ENCODE measurements around the gene OR9K2.
"Not testable (repeated sequence)": the region's sequence is repeated elsewhere in the genome, so short reads cannot be mapped to it uniquely, and the experiment has no call there.

The OR9K2 gene

GRCh38 chr12:55132816-55133215, 6.6 kb downstream of the OR9K2 start:
- WGBS, 2 donors (ENCODE audit: extremely low coverage in 2 of 2, insufficient read length in 2 of 2, insufficient replicate concordance in 1 of 2), result no CpG with 5 or more reads among the region's 1 CpG
- Histone ChIP-seq H4K8ac (ENCODE audit: low read depth, low read length) (no peak overlapping the region), H3K4me2 (ENCODE audit: insufficient read depth, low read length, poor library complexity, severe bottlenecking) (no peak overlapping the region), H2BK120ac (ENCODE audit: low read depth, low read length) (no peak overlapping the region), H3K27ac (replicated peaks; ENCODE audit: low read length) (no peak overlapping the region), H3K18ac (ENCODE audit: low read length) (no peak overlapping the region), H3K4me1 (ENCODE audit: control insufficient read depth in 2 of 2, insufficient read depth in 1 of 2, low read depth in 1 of 2, low read length in 2 of 2) (no peaks in the 10 kb centered on the region), H3K14ac (ENCODE audit: low read length) (no peak overlapping the region), H3K79me1 (ENCODE audit: low read depth, low read length) (no peaks in the 10 kb centered on the region), H3K27me3 (ENCODE audit: control insufficient read depth in 3 of 3, insufficient read depth in 3 of 3, low read depth in 1 of 3, low read length in 3 of 3) (no peaks in the 10 kb centered on the region), H2BK5ac (ENCODE audit: low read length) (no peak overlapping the region), H3K36me3 (replicated peaks in 1 of 2; ENCODE audit: control insufficient read depth in 2 of 2, insufficient read depth in 2 of 2, low read length in 2 of 2) (no peaks in the 10 kb centered on the region), H2AK5ac (ENCODE audit: low read depth, low read length) (no peak overlapping the region), H3K9ac (ENCODE audit: low read depth, low read length, poor library complexity) (no peak overlapping the region), H2BK12ac (ENCODE audit: low read length) (no peak overlapping the region), H3K4ac (ENCODE audit: low read length) (no peak overlapping the region), H3K9me3 (replicated peaks in 1 of 2; ENCODE audit: control insufficient read depth in 2 of 2, insufficient read depth in 1 of 2, low read depth in 1 of 2, low read length in 2 of 2) (no peaks in the 10 kb centered on the region), H2AFZ (ENCODE audit: low read length) (no peak overlapping the region), H3K23ac (ENCODE audit: low read depth, low read length, poor library complexity) (no peak overlapping the region), H3K4me3 (ENCODE audit: low read length in 2 of 2) (no peak overlapping the region), H2BK15ac (ENCODE audit: low read length) (no peak overlapping the region), H4K91ac (ENCODE audit: low read depth, low read length, poor library complexity) (no peak overlapping the region)
- no peak for DNase-seq (ENCODE audit: low spot score)

GRCh38 chr12:55142669-55143565, 16.7 kb downstream of the OR9K2 start:
- no peak overlapping the region for H3K14ac ChIP-seq (ENCODE audit: low read length)
- H3K27ac ChIP-seq (replicated peaks; ENCODE audit: low read length), result no peak overlapping the region
- no peak overlapping the region for H2BK15ac ChIP-seq (ENCODE audit: low read length)
- no peak overlapping the region for H2AFZ ChIP-seq (ENCODE audit: low read length)
- no peak overlapping the region for H3K4me3 ChIP-seq (ENCODE audit: low read length in 2 of 2)
- no peaks in the 10 kb centered on the region for H3K27me3 ChIP-seq (ENCODE audit: control insufficient read depth in 3 of 3, insufficient read depth in 3 of 3, low read depth in 1 of 3, low read length in 3 of 3)
- no peak overlapping the region for H3K23ac ChIP-seq (ENCODE audit: low read depth, low read length, poor library complexity)
- no CpG with 5 or more reads among the region's 3 CpGs for WGBS, 2 donors (ENCODE audit: extremely low coverage in 2 of 2, insufficient read length in 2 of 2, insufficient replicate concordance in 1 of 2)
- H3K18ac ChIP-seq (ENCODE audit: low read length), result no peak overlapping the region
- no peak overlapping the region for H3K4ac ChIP-seq (ENCODE audit: low read length)
- no peak overlapping the region for H2BK5ac ChIP-seq (ENCODE audit: low read length)
- no peaks in the 10 kb centered on the region for H3K4me1 ChIP-seq (ENCODE audit: control insufficient read depth in 2 of 2, insufficient read depth in 1 of 2, low read depth in 1 of 2, low read length in 2 of 2)
- no peak overlapping the region for H3K4me2 ChIP-seq (ENCODE audit: insufficient read depth, low read length, poor library complexity, severe bottlenecking)
- H4K91ac ChIP-seq (ENCODE audit: low read depth, low read length, poor library complexity), result no peak overlapping the region
- H3K79me1 ChIP-seq (ENCODE audit: low read depth, low read length), result no peaks in the 10 kb centered on the region
- H2BK12ac ChIP-seq (ENCODE audit: low read length), result no peak overlapping the region
- H2BK120ac ChIP-seq (ENCODE audit: low read depth, low read length), result no peak overlapping the region
- no peaks in the 10 kb centered on the region for H3K36me3 ChIP-seq (replicated peaks in 1 of 2; ENCODE audit: control insufficient read depth in 2 of 2, insufficient read depth in 2 of 2, low read length in 2 of 2)
- DNase-seq (ENCODE audit: low spot score), result peak; percentile 35
- no peak overlapping the region for H2AK5ac ChIP-seq (ENCODE audit: low read depth, low read length)
- no peaks in the 10 kb centered on the region for H3K9me3 ChIP-seq (replicated peaks in 1 of 2; ENCODE audit: control insufficient read depth in 2 of 2, insufficient read depth in 1 of 2, low read depth in 1 of 2, low read length in 2 of 2)
- H4K8ac ChIP-seq (ENCODE audit: low read depth, low read length), result no peak overlapping the region
- H3K9ac ChIP-seq (ENCODE audit: low read depth, low read length, poor library complexity), result no peak overlapping the region

GRCh38 chr12:55143566-55143870, 17.3 kb downstream of the OR9K2 start:
- H2AK5ac ChIP-seq (ENCODE audit: low read depth, low read length), result no peak overlapping the region

GRCh38 chr12:55167010-55167640, 40.9 kb downstream of the OR9K2 start:
- not testable (repeated sequence) for H3K27me3 ChIP-seq (ENCODE audit: control insufficient read depth in 3 of 3, insufficient read depth in 3 of 3, low read depth in 1 of 3, low read length in 3 of 3); H2BK120ac ChIP-seq (ENCODE audit: low read depth, low read length); DNase-seq (ENCODE audit: low spot score); H4K8ac ChIP-seq (ENCODE audit: low read depth, low read length); H3K4me2 ChIP-seq (ENCODE audit: insufficient read depth, low read length, poor library complexity, severe bottlenecking); H3K14ac ChIP-seq (ENCODE audit: low read length); H3K27ac ChIP-seq (replicated peaks; ENCODE audit: low read length); H3K79me1 ChIP-seq (ENCODE audit: low read depth, low read length); H3K4me3 ChIP-seq (ENCODE audit: low read length in 2 of 2); H3K4ac ChIP-seq (ENCODE audit: low read length); H2AFZ ChIP-seq (ENCODE audit: low read length); H3K4me1 ChIP-seq (ENCODE audit: control insufficient read depth in 2 of 2, insufficient read depth in 1 of 2, low read depth in 1 of 2, low read length in 2 of 2); H2BK12ac ChIP-seq (ENCODE audit: low read length); H2BK15ac ChIP-seq (ENCODE audit: low read length); H3K9ac ChIP-seq (ENCODE audit: low read depth, low read length, poor library complexity); H2BK5ac ChIP-seq (ENCODE audit: low read length); H3K18ac ChIP-seq (ENCODE audit: low read length); H2AK5ac ChIP-seq (ENCODE audit: low read depth, low read length); H3K23ac ChIP-seq (ENCODE audit: low read depth, low read length, poor library complexity); H3K36me3 ChIP-seq (replicated peaks in 1 of 2; ENCODE audit: control insufficient read depth in 2 of 2, insufficient read depth in 2 of 2, low read length in 2 of 2); H3K9me3 ChIP-seq (replicated peaks in 1 of 2; ENCODE audit: control insufficient read depth in 2 of 2, insufficient read depth in 1 of 2, low read depth in 1 of 2, low read length in 2 of 2); H4K91ac ChIP-seq (ENCODE audit: low read depth, low read length, poor library complexity)
- no CpG with 5 or more reads among the region's 24 CpGs for WGBS, 2 donors (ENCODE audit: extremely low coverage in 2 of 2, insufficient read length in 2 of 2, insufficient replicate concordance in 1 of 2)

More at GRCh38 chr12:55143566-55143870, 17.3 kb downstream of the OR9K2 start:
- H3K23ac ChIP-seq (ENCODE audit: low read depth, low read length, poor library complexity), result no peak overlapping the region
- H2BK120ac ChIP-seq (ENCODE audit: low read depth, low read length), result no peak overlapping the region
- no peaks in the 10 kb centered on the region for H3K79me1 ChIP-seq (ENCODE audit: low read depth, low read length)
- H2BK12ac ChIP-seq (ENCODE audit: low read length), result no peak overlapping the region
- no peaks in the 10 kb centered on the region for H3K9me3 ChIP-seq (replicated peaks in 1 of 2; ENCODE audit: control insufficient read depth in 2 of 2, insufficient read depth in 1 of 2, low read depth in 1 of 2, low read length in 2 of 2)
- H3K4me2 ChIP-seq (ENCODE audit: insufficient read depth, low read length, poor library complexity, severe bottlenecking), result no peak overlapping the region
- no peak overlapping the region for H3K18ac ChIP-seq (ENCODE audit: low read length)
- no peak overlapping the region for H4K91ac ChIP-seq (ENCODE audit: low read depth, low read length, poor library complexity)
- H3K27ac ChIP-seq (replicated peaks; ENCODE audit: low read length), result no peak overlapping the region
- no peak overlapping the region for H2BK5ac ChIP-seq (ENCODE audit: low read length)
- no peaks in the 10 kb centered on the region for H3K36me3 ChIP-seq (replicated peaks in 1 of 2; ENCODE audit: control insufficient read depth in 2 of 2, insufficient read depth in 2 of 2, low read length in 2 of 2)
- no peak overlapping the region for H3K4ac ChIP-seq (ENCODE audit: low read length)
- no peaks in the 10 kb centered on the region for H3K4me1 ChIP-seq (ENCODE audit: control insufficient read depth in 2 of 2, insufficient read depth in 1 of 2, low read depth in 1 of 2, low read length in 2 of 2)
- no peak overlapping the region for H2AFZ ChIP-seq (ENCODE audit: low read length)
- no peaks in the 10 kb centered on the region for H3K27me3 ChIP-seq (ENCODE audit: control insufficient read depth in 3 of 3, insufficient read depth in 3 of 3, low read depth in 1 of 3, low read length in 3 of 3)
- H3K14ac ChIP-seq (ENCODE audit: low read length), result no peak overlapping the region
- H4K8ac ChIP-seq (ENCODE audit: low read depth, low read length), result no peak overlapping the region
- H3K9ac ChIP-seq (ENCODE audit: low read depth, low read length, poor library complexity), result no peak overlapping the region
- no peak for DNase-seq (ENCODE audit: low spot score)
- H2BK15ac ChIP-seq (ENCODE audit: low read length), result no peak overlapping the region
- no peak overlapping the region for H3K4me3 ChIP-seq (ENCODE audit: low read length in 2 of 2)
- no CpG with 5 or more reads among the region's 1 CpG for WGBS, 2 donors (ENCODE audit: extremely low coverage in 2 of 2, insufficient read length in 2 of 2, insufficient replicate concordance in 1 of 2)
